ENCODE measurements around the gene DBP. TPM values are rescaled to one million over a fixed set of nuclear protein-coding genes. Genes with fewer than 3 reads are reported as not detected.
"Not testable (repeated sequence)": the region's sequence is repeated elsewhere in the genome, so short reads cannot be mapped to it uniquely, and the experiment has no call there.

DBP gene
- total and polyA plus RNA-seq, 2 experiments from 2014 or later: 3.7 to 5.9 TPM

DNA sequence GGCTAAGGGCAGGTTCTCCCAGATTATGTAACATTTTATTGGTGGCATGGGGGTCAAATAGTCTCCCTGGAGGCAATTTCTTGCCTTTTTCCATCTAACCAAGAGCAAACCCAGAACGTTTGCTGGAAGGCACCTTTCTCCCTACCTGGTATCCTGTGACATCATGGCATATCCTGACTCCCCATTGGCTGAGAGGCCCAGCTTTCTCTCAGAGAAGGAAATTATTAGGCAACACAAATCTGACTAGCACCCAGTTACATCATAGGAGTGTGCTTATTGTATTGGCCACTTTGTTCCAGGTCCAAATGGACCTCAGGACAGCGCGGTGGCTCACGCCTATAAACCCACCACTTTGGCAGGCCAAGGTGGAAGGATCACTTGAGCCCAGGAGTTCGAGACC, 22.6 kb upstream of the DBP start:
- H3K4me1 ChIP-seq (ENCODE audit: insufficient read depth): peaks cover 5% of the 10 kb centered on the region; the same call in 1 of the 2 replicates
- DNase-seq: peak; percentile 43
- no peaks in the 10 kb centered on the region for H3K9me2 ChIP-seq (ENCODE audit: insufficient read depth)
- no peak overlapping the region for H3K9ac ChIP-seq
- H3K27me3 ChIP-seq (replicated peaks; ENCODE audit: insufficient read depth): no peaks in the 10 kb centered on the region
- no peaks in the 10 kb centered on the region for H3K36me3 ChIP-seq (ENCODE audit: low read depth)
- no peaks in the 10 kb centered on the region for H4K20me1 ChIP-seq (ENCODE audit: insufficient read depth)
- peaks cover 18% of the 10 kb centered on the region for H3F3A ChIP-seq (ENCODE audit: insufficient read depth)
- H3K27ac ChIP-seq: no peak overlapping the region
- no peak overlapping the region for H3K4me3 ChIP-seq
- no peak for TF ChIP-seq EZH2phosphoT487 (IDR thresholded peaks at IDR 0.05; ENCODE audit: insufficient read depth, low read depth)
- no peak for TF ChIP-seq EZH2 (IDR thresholded peaks at IDR 0.05; ENCODE audit: insufficient read depth, poor library complexity, severe bottlenecking)
- H2AFZ ChIP-seq: no peak overlapping the region
- WGBS, 2 experiments (ENCODE audit: low coverage in 1 of 2, low lambda C conversion rate in 2 of 2, missing lambda C conversion rate in 2 of 2): 77 to 79% methylated on average over 5 of the region's 5 CpGs
- H3K4me2 ChIP-seq (ENCODE audit: unreplicated experiment): no peak overlapping the region
- H3K9me3 ChIP-seq (ENCODE audit: low read depth): no peaks in the 10 kb centered on the region
- H3K79me2 ChIP-seq (ENCODE audit: insufficient read depth): no peaks in the 10 kb centered on the region
- in situ Hi-C loops (cut with MboI): no loop called here

DNA sequence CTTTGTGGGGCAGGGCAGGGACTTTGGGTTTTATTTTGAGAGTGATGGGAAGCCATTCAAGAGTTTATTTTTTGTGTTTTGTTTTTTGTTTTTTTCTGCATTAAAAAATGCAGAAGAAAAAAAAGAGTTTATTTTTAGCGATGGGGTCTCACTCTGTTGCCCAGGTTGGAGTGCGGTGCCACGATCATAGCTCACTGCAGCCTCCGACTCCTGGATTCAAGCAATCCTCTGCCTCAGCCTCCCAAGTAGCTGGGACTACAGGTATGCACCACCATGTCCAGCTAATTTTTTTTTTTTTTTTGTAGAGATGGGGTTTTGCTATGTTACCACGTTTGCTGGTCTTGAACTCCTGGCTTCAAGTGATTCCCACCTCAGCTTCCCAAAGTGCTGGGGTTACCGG, 21.3 kb upstream of the DBP start:
- H3K4me2 ChIP-seq (ENCODE audit: unreplicated experiment): no peak overlapping the region
- no peaks in the 10 kb centered on the region for H4K20me1 ChIP-seq (ENCODE audit: insufficient read depth)
- no peak overlapping the region for H3K4me3 ChIP-seq
- H3K27ac ChIP-seq: no peak overlapping the region
- no peak for TF ChIP-seq EZH2 (IDR thresholded peaks at IDR 0.05; ENCODE audit: insufficient read depth, poor library complexity, severe bottlenecking)
- no peak for DNase-seq
- in situ Hi-C loops (cut with MboI): no loop called here
- H3F3A ChIP-seq (ENCODE audit: insufficient read depth): peaks cover 18% of the 10 kb centered on the region
- H3K27me3 ChIP-seq (replicated peaks; ENCODE audit: insufficient read depth): no peaks in the 10 kb centered on the region
- no peak overlapping the region for H2AFZ ChIP-seq
- no peaks in the 10 kb centered on the region for H3K9me3 ChIP-seq (ENCODE audit: low read depth)
- no peaks in the 10 kb centered on the region for H3K9me2 ChIP-seq (ENCODE audit: insufficient read depth)
- H3K9ac ChIP-seq: no peak overlapping the region
- H3K4me1 ChIP-seq (ENCODE audit: insufficient read depth): peaks cover 5% of the 10 kb centered on the region; the same call in 1 of the 2 replicates
- no peaks in the 10 kb centered on the region for H3K36me3 ChIP-seq (ENCODE audit: low read depth)
- H3K79me2 ChIP-seq (ENCODE audit: insufficient read depth): no peaks in the 10 kb centered on the region
- 92 to 96% methylated on average over 6 of the region's 6 CpGs for WGBS, 2 experiments (ENCODE audit: low coverage in 1 of 2, low lambda C conversion rate in 2 of 2, missing lambda C conversion rate in 2 of 2)

DNA sequence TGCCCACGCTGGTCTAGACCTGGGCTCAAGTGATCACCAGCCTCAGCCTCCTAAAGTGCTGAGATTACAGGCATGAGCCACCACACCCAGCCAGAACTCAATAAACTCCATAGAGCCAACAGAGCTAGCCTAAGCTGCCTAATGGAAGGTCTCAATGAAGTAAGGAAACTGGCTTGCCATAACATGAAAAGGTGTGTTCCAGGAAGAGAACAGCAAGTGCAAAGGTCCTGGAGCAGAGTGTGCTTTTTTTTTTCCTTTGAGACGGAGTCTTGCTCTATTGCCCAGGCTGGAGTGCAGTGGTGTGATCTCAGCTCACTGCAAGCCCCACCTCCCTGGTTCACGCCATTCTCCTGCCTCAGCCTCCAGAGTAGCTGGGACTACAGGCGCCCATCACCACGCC, 20.6 kb upstream of the DBP start:
- in situ Hi-C loops (cut with MboI): not testable (repeated sequence)
- 95 to 98% methylated on average over 5 of the region's 5 CpGs for WGBS, 2 experiments (ENCODE audit: low coverage in 1 of 2, low lambda C conversion rate in 2 of 2, missing lambda C conversion rate in 2 of 2)

DNA sequence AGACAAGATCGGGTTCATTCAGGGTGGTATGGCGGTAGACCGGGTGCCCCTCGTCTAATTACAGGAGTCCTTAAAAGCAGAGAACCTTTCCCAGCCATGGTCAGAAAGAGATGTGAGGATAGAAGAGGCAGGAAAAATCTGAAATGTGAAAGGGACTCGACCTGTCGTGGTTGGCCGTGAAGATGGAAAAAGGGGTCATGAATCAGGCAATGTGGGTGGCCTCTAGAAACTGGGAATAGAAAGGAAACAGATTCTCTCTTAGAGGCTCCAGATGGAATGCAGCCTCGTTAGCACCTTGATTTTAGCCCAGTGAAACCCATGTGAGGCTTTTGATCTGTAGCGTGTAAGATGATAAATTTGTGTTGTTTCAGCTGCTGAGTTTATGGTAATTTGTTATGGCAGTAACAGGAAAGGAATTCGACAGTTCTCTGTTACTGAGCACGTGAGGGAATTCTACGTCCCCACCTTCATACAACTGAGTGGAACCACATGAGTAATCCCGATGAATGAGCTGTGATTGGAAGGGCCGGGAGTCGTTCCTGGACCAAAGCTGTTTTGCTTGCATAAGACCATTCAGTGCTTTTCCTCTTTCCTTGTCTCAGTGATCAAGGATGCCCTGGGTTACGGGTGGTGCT, 19.8 kb upstream of the DBP start:
- H3K4me2 ChIP-seq (ENCODE audit: unreplicated experiment): no peak overlapping the region
- H4K20me1 ChIP-seq (ENCODE audit: insufficient read depth): no peaks in the 10 kb centered on the region
- in situ Hi-C loops (cut with MboI): no loop called here
- TF ChIP-seq EZH2phosphoT487 (IDR thresholded peaks at IDR 0.05; ENCODE audit: insufficient read depth, low read depth) (no peak), EZH2 (IDR thresholded peaks at IDR 0.05; ENCODE audit: insufficient read depth, poor library complexity, severe bottlenecking) (no peak)
- H2AFZ ChIP-seq: no peak overlapping the region
- H3K9me3 ChIP-seq (ENCODE audit: low read depth): no peaks in the 10 kb centered on the region
- H3K36me3 ChIP-seq (ENCODE audit: low read depth): no peaks in the 10 kb centered on the region
- H3K4me3 ChIP-seq: no peak overlapping the region
- peaks cover 5% of the 10 kb centered on the region; the same call in 1 of the 2 replicates for H3K4me1 ChIP-seq (ENCODE audit: insufficient read depth)
- peaks cover 18% of the 10 kb centered on the region for H3F3A ChIP-seq (ENCODE audit: insufficient read depth)
- H3K9ac ChIP-seq: no peak overlapping the region
- no peaks in the 10 kb centered on the region for H3K27me3 ChIP-seq (replicated peaks; ENCODE audit: insufficient read depth)
- peak; percentile 94 for DNase-seq
- H3K79me2 ChIP-seq (ENCODE audit: insufficient read depth): no peaks in the 10 kb centered on the region
- no peak overlapping the region for H3K27ac ChIP-seq
- 30 to 31% methylated on average over 16 of the region's 16 CpGs for WGBS, 2 experiments (ENCODE audit: low coverage in 1 of 2, low lambda C conversion rate in 2 of 2, missing lambda C conversion rate in 2 of 2)
- no peaks in the 10 kb centered on the region for H3K9me2 ChIP-seq (ENCODE audit: insufficient read depth)

More for the DNA sequence above, 20.6 kb upstream of the DBP start:
- H4K20me1 ChIP-seq (ENCODE audit: insufficient read depth); H3K4me2 ChIP-seq (ENCODE audit: unreplicated experiment); H3K79me2 ChIP-seq (ENCODE audit: insufficient read depth); H3K9me2 ChIP-seq (ENCODE audit: insufficient read depth); H2AFZ ChIP-seq; H3K4me3 ChIP-seq; H3K36me3 ChIP-seq (ENCODE audit: low read depth); DNase-seq; H3K9me3 ChIP-seq (ENCODE audit: low read depth); H3K9ac ChIP-seq; H3K4me1 ChIP-seq (ENCODE audit: insufficient read depth); H3K27me3 ChIP-seq (replicated peaks; ENCODE audit: insufficient read depth); H3K27ac ChIP-seq: not testable (repeated sequence)
- H3F3A ChIP-seq (ENCODE audit: insufficient read depth): peaks cover 18% of the 10 kb centered on the region

Data from GM23248 (cell line).